Retina (tissue), 1 donor: ENCODE results near the gene MGA.

Source experiments
- DNase-seq: peaks from one replicate; pipeline ENCODE4 v3.0.0-alpha.2; 2016

Gene MGA

GRCh38 chr15:41659190-41659589 is 1.0 kb upstream of the MGA start:
- DNase-seq = no peak

GRCh38 chr15:41659855-41660234 is 360 bp upstream of the MGA start:
- DNase-seq = no peak

- DNase-seq = no peak
Measured at GRCh38 chr15:41661078-41661517, 893 bp downstream of the MGA start.

GRCh38 chr15:41661518-41662225 is 1.5 kb downstream of the MGA start:
- DNase-seq = peak; percentile 82

GRCh38 chr15:41666353-41666920 is 6.2 kb downstream of the MGA start:
- no peak for DNase-seq

GRCh38 chr15:41669701-41670100 is 9.5 kb downstream of the MGA start:
- DNase-seq = no peak

- DNase-seq = no peak
Measured at GRCh38 chr15:41671656-41672648, 11.7 kb downstream of the MGA start.

GRCh38 chr15:41675337-41675736 is 15.1 kb downstream of the MGA start:
- no peak for DNase-seq

GRCh38 chr15:41678742-41679141 is 18.5 kb downstream of the MGA start:
- no peak for DNase-seq

- DNase-seq = no peak
Measured at GRCh38 chr15:41683955-41684354, 23.8 kb downstream of the MGA start.

- DNase-seq = no peak
Measured at GRCh38 chr15:41688671-41689070, 28.5 kb downstream of the MGA start.

GRCh38 chr15:41689083-41689482 is 28.9 kb downstream of the MGA start:
- no peak for DNase-seq

- no peak for DNase-seq
Measured at GRCh38 chr15:41689834-41690233, 29.6 kb downstream of the MGA start.

- no peak for DNase-seq
Measured at GRCh38 chr15:41690636-41691035, 30.4 kb downstream of the MGA start.

- DNase-seq = no peak
Measured at GRCh38 chr15:41691471-41691870, 31.3 kb downstream of the MGA start.

GRCh38 chr15:41692049-41692448 is 31.8 kb downstream of the MGA start:
- no peak for DNase-seq

- no peak for DNase-seq
Measured at GRCh38 chr15:41693757-41694156, 33.6 kb downstream of the MGA start.

GRCh38 chr15:41695750-41696436 is 35.7 kb downstream of the MGA start:
- no peak for DNase-seq

- DNase-seq = no peak
Measured at GRCh38 chr15:41698779-41699178, 38.6 kb downstream of the MGA start.

- DNase-seq = no peak
Measured at GRCh38 chr15:41703120-41703519, 42.9 kb downstream of the MGA start.

- DNase-seq = no peak
Measured at GRCh38 chr15:41713047-41713446, 52.8 kb downstream of the MGA start.

- no peak for DNase-seq
Measured at GRCh38 chr15:41714291-41714690, 54.1 kb downstream of the MGA start.

GRCh38 chr15:41716864-41717263 is 56.7 kb downstream of the MGA start:
- DNase-seq = no peak
